Hepatocyte (in vitro differentiated cells): ENCODE measurements around the gene KIF2A. TPM values are rescaled to one million over a fixed set of nuclear protein-coding genes. Genes with fewer than 3 reads are reported as not detected.

Experiments
- DNase-seq: peaks from one replicate; pipeline ENCODE4 v3.0.0-alpha.2; 2016; ENCODE audit warnings: low spot score
- H2AFZ ChIP-seq: fragments of 200-600 bp; sonication (generic); 2 replicates; pipeline ENCODE4 v1.6.0; 2016; ENCODE audit warnings: antibody characterized with exemption, mild to moderate bottlenecking
- H3K27ac ChIP-seq: fragments of 200-600 bp; sonication (generic); 2 replicates; pipeline ENCODE4 v1.5.1; 2016; ENCODE audit warnings: mild to moderate bottlenecking
- H3K27me3 ChIP-seq: fragments of 200-600 bp; sonication (generic); 2 replicates; pipeline ENCODE4 v1.6.1; 2016
- H3K36me3 ChIP-seq: fragments of 200-600 bp; sonication (generic); replicated peaks from 2 replicates; pipeline ENCODE4 v1.5.1; 2016; ENCODE audit warnings: low read depth; ENCODE audit not compliant: insufficient read depth
- H3K4me1 ChIP-seq: fragments of 200-600 bp; sonication (generic); 2 replicates; pipeline ENCODE4 v1.5.1; 2016; ENCODE audit warnings: mild to moderate bottlenecking, moderate library complexity; ENCODE audit not compliant: insufficient read depth
- H3K4me2 ChIP-seq: fragments of 200-600 bp; sonication (generic); 2 replicates; pipeline ENCODE4 v1.6.0; 2016
- H3K4me3 ChIP-seq: fragments of 200-600 bp; sonication (generic); 2 replicates; pipeline ENCODE4 v1.5.1; 2016; ENCODE audit warnings: mild to moderate bottlenecking
- H3K79me2 ChIP-seq: fragments of 200-600 bp; sonication (generic); 2 replicates; pipeline ENCODE4 v1.6.0; 2017; ENCODE audit warnings: mild to moderate bottlenecking
- H3K9me2 ChIP-seq: fragments of 200-600 bp; sonication (generic); replicated peaks from 2 replicates; pipeline ENCODE4 v1.6.0; 2017; ENCODE audit warnings: mild to moderate bottlenecking; ENCODE audit not compliant: insufficient read depth
- H3K9me3 ChIP-seq: fragments of 200-600 bp; sonication (generic); 2 replicates; pipeline ENCODE4 v1.5.1; 2016; ENCODE audit warnings: low read depth, mild to moderate bottlenecking
- H4K20me1 ChIP-seq: fragments of 200-600 bp; sonication (generic); 2 replicates; pipeline ENCODE4 v1.6.0; 2016; ENCODE audit warnings: mild to moderate bottlenecking; ENCODE audit not compliant: insufficient read depth, poor library complexity, severe bottlenecking
- CTCF ChIP-seq: fragments of 200-600 bp; sonication (generic); IDR thresholded peaks from 2 replicates; pipeline ENCODE4 v1.5.1; 2016; ENCODE audit warnings: antibody characterized with exemption, mild to moderate bottlenecking; ENCODE audit not compliant: poor library complexity
- EZH2 ChIP-seq: fragments of 200-600 bp; sonication (generic); IDR thresholded peaks from 2 replicates; pipeline ENCODE4 v1.6.1; 2016; ENCODE audit warnings: antibody characterized with exemption, mild to moderate bottlenecking, borderline replicate concordance
- EZH2phosphoT487 ChIP-seq: fragments of 200-600 bp; sonication (generic); IDR thresholded peaks from one replicate; pipeline ENCODE4 v1.6.1; 2018; ENCODE audit warnings: antibody characterized with exemption, mild to moderate bottlenecking, low read depth, moderate library complexity; ENCODE audit not compliant: unreplicated experiment, severe bottlenecking
- WGBS: methylation state at CpG from one replicate; pipeline ENCODE4 v1.1.6; 2016; ENCODE audit warnings: low lambda C conversion rate; ENCODE audit errors: missing lambda C conversion rate; 5-methylcytosine and 5-hydroxymethylcytosine counted together
- polyA plus RNA-seq: library from polyadenylated mRNA; unstranded; fragments of >200 nt; fragmentation: Nextera tagmentation; extraction: Ambion mirVana; gene quantifications from 2 replicates; pipeline ENCODE4 v1.2.1, GENCODE V29; 2016
- total RNA-seq: library from RNA; depleted of rRNA; stranded (reverse); fragments of >200 nt; gene quantifications from 2 replicates; pipeline ENCODE4 v1.2.3, GENCODE V29; 2014

KIF2A gene
- total and polyA plus RNA-seq, 2 experiments from 2014 or later = 28.3 to 46.9 TPM

- DNase-seq = no peak
- no peak for TF ChIP-seq EZH2
- no peak for TF ChIP-seq CTCF
- no peak for TF ChIP-seq EZH2phosphoT487
- Histone ChIP-seq H3K9me3 (no peaks in the 10 kb centered on the region), H2AFZ (no peak overlapping the region), H3K79me2 (no peaks in the 10 kb centered on the region), H3K4me2 (peak overlapping the region; percentile 26), H3K4me3 (no peak overlapping the region), H4K20me1 (no peaks in the 10 kb centered on the region), H3K27me3 (no peaks in the 10 kb centered on the region), H3K36me3 (no peaks in the 10 kb centered on the region), H3K9me2 (no peaks in the 10 kb centered on the region), H3K4me1 (no peaks in the 10 kb centered on the region), H3K27ac (peak overlapping the region; percentile 46)
- 64% methylated on average over 4 of the region's 4 CpGs for WGBS
Measured at GRCh38 chr5:62385131-62385530, 79.1 kb downstream of the KIF2A start.

- 88% methylated on average over 2 of the region's 2 CpGs for WGBS
- no peaks in the 10 kb centered on the region for H3K4me1 ChIP-seq
- H3K36me3 ChIP-seq = no peaks in the 10 kb centered on the region
- DNase-seq = no peak
- TF ChIP-seq EZH2phosphoT487 (no peak), CTCF (no peak), EZH2 (no peak)
- no peak overlapping the region for H2AFZ ChIP-seq
- H4K20me1 ChIP-seq = no peaks in the 10 kb centered on the region
- H3K27me3 ChIP-seq = no peaks in the 10 kb centered on the region
- H3K4me3 ChIP-seq = no peak overlapping the region
- no peaks in the 10 kb centered on the region for H3K79me2 ChIP-seq
- H3K27ac ChIP-seq = peak overlapping the region; percentile 46
- peak overlapping the region; percentile 1 for H3K4me2 ChIP-seq
- H3K9me3 ChIP-seq = no peaks in the 10 kb centered on the region
- H3K9me2 ChIP-seq = no peaks in the 10 kb centered on the region
Measured at GRCh38 chr5:62385816-62386400, 79.9 kb downstream of the KIF2A start.

DNA sequence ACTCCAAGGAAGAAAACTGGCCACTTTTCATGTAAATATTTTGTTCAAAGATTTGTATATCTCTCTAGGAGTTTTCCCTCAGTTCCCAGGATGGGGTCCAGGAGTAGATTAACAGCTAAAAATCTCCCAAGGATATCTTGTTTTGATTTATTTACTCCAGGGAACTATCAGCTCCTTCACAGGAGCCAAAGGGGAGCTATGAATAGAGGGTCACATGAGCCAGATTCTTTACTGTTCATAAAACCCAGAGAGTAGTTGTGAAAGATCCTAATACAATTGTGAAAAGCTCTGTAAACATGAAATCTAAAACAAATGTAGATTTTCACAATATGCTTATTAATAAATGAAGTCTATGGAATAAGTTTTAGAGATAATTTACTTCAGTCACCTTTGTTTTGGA is 80.8 kb downstream of the KIF2A start:
- no peaks in the 10 kb centered on the region for H3K36me3 ChIP-seq
- no peak for DNase-seq
- no peaks in the 10 kb centered on the region for H3K79me2 ChIP-seq
- TF ChIP-seq CTCF (no peak), EZH2 (no peak), EZH2phosphoT487 (no peak)
- no peak overlapping the region for H3K4me2 ChIP-seq
- H3K9me3 ChIP-seq = no peaks in the 10 kb centered on the region
- no peaks in the 10 kb centered on the region for H3K4me1 ChIP-seq
- no peaks in the 10 kb centered on the region for H3K27me3 ChIP-seq
- no peak overlapping the region for H2AFZ ChIP-seq
- H3K27ac ChIP-seq = peak overlapping the region; percentile 7
- no peak overlapping the region for H3K4me3 ChIP-seq
- no peaks in the 10 kb centered on the region for H4K20me1 ChIP-seq
- no peaks in the 10 kb centered on the region for H3K9me2 ChIP-seq
